NCI-H128 (cell line): Measurements from ENCODE around the gene ST13.
"Not testable (repeated sequence)": the region's sequence is repeated elsewhere in the genome, so short reads cannot be mapped to it uniquely, and the experiment has no call there.

Experiments
- DNase-seq: peaks from one replicate; lab custom pipeline; 2025; ENCODE audit not compliant: unreplicated experiment; lab: John Stamatoyannopoulos, UW

The ST13 gene

GRCh38 chr22:40844951-40845350, 11.5 kb downstream of the ST13 start:
- no peak for DNase-seq

- no peak for DNase-seq
Observed at GRCh38 chr22:40838486-40838885, 18.0 kb downstream of the ST13 start.

DNA sequence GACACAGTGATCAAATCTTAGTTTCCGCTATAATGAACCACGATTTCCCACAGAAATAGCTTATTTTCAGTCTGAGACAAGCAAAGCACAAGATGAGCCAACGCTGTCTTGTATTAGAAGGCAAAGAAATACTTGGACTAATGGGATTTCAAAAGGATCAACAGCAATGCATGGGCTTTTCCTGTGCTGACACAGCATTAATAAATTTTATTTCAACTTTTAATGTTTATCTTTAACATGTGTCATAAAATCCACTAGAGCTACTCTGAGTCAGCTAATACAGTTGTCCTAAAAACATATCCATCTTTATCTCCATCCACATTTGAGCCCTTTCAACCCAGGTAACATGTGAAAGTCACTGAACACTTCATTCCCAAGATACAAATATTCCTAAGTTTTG, 21.8 kb downstream of the ST13 start:
- DNase-seq, result no peak

- no peak for DNase-seq
Observed at GRCh38 chr22:40829131-40829530, 27.3 kb downstream of the ST13 start.

- DNase-seq, result no peak
Observed at GRCh38 chr22:40826984-40827741, 29.3 kb downstream of the ST13 start.

GRCh38 chr22:40826292-40826691, 30.1 kb downstream of the ST13 start:
- DNase-seq, result not testable (repeated sequence)

DNA sequence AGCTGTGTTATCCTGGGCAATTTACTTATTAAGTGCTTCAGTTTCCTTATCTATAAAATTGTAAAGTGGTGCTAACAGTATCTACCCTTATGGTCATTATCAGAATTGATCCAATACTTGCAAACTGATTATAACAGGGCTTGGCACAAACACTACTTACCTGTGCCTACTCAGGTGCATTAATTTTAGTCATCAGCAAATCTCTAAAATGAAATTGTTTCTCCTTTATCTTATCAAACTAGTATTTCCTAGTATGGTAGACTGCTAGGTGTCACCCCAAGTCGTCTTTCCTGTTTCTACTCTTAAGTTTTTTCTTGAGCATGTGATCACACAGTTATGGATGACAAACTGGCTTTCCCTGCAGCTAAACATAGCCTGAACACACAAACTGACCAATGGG, 33.0 kb downstream of the ST13 start:
- DNase-seq, result no peak

- no peak for DNase-seq
Observed at GRCh38 chr22:40819599-40820140, 36.8 kb downstream of the ST13 start.

DNA sequence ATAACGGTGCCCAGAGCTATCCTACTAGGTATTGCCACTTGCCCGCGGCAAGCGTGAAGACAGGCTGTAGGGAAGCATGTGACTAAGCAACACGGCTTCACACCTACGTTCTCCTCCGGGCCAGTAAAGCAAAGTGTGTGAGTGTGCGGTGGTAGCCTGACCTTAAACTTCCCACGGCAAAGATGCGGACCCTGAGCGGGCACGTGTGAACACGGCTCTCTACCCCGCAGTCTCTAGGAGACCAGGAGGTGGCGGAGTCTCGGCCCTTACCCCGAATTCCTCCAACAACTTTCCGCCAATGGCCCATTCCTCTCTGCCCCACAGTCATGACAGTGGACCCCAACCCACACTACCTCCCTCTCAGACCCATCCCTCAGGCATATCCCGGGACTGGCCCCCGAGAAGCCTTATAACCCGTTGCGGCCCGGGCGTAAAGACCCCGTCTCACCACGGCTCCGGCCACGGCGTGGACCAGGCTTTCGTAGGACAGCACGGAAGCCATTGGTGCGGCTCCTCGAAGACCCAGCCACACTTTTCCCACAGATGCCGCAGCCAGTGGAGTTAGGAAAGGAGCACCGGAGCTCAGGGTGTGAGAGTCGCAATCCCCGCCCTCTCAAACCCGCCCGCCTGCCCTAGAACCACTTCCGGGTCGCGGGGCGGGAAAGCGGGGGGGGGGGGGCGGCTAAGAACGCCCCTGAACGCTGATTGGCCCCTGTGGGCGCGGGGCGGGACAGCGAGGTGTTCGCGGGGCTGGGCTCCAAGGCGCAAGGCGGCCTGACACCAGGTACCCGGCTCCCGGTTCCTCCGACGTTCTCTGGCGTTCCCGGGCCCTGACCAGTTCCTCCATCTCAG, 37.5 kb downstream of the ST13 start, which contains the start of gene SLC25A17:
Gene SLC25A17 (minus strand): TSS at position 600 of the 852 bp plus-strand sequence. CDS start 98 bp downstream, at position 502.
- peak; percentile 49 for DNase-seq

DNA sequence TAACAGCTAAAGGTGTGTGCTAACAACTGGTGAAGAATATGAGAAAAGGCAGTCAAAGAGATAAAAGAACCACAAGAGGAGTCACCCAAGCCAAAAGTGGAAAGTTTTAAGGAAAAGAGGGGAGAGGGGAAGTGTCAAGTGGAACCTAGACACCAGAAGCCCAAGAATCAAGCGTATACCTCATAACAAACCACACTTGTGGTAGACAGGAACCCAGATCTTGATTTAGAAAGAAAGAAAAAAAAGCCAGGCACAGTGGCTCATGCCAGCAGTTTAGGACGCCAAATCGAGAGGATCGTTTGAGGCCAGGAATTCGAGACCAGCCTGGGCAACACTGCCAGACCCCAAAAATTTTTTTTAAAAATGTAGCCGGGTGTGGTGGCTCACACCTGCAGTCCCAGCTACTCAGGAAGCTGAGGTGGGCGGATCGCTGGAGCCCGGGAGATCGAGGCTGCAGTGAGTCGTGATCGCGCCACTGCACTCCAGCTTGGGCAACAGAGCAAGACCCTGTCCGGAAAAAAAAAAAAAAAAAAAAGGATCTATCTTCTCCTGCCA, 38.2 kb downstream of the ST13 start:
- no peak for DNase-seq

GRCh38 chr22:40817737-40818136, 38.7 kb downstream of the ST13 start:
- no peak for DNase-seq

- DNase-seq, result no peak
Observed at GRCh38 chr22:40813912-40814315, 42.5 kb downstream of the ST13 start.

GRCh38 chr22:40808018-40808841, 48.2 kb downstream of the ST13 start:
- DNase-seq, result no peak

GRCh38 chr22:40806711-40807110, 49.7 kb downstream of the ST13 start:
- no peak for DNase-seq

DNA sequence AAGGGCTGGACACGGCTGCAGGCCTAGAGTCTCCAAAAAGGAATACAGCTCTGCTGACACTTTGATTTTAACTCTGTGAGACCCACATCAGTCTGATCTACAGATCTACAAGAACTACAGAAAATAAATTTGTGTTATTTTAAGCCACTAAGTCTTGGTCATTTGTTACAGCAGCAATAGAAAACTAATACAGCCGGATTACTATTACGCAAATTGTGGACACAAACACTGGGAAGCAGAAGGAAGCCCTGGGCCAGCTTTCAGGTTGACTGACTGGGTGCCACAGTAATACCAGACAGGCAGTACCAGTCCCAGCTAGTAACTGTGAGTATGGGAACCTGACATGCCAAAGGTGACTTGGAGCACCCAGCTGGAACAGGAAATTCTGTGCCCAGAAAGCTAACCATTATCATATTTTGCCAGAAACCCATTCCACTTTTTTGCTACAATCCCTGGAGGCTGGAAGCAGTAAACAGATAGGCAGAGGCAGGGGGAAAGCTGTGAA, 50.7 kb downstream of the ST13 start:
- DNase-seq, result no peak

DNA sequence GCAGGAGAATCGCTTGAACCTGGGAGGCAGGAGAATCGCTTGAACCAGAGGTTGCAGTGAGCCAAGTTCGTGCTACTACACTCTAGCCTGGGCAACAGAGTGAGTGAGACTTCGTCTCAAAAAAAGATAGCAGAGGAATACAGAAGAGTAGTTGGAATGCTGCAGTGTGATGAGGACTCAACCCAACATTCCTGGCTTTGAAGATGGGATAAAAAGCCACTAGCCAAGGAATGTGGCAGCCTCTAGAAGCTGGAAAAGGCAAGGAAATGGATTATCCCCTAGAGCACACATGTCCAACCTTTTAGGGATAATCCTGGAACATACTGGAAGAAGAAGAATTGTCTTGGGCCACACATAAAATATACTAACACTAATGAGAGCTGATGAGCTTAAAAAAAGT, 51.2 kb downstream of the ST13 start:
- DNase-seq, result no peak

- no peak for DNase-seq
Observed at GRCh38 chr22:40803321-40803720, 53.1 kb downstream of the ST13 start.

GRCh38 chr22:40799008-40799407, 57.4 kb downstream of the ST13 start:
- DNase-seq, result no peak

DNA sequence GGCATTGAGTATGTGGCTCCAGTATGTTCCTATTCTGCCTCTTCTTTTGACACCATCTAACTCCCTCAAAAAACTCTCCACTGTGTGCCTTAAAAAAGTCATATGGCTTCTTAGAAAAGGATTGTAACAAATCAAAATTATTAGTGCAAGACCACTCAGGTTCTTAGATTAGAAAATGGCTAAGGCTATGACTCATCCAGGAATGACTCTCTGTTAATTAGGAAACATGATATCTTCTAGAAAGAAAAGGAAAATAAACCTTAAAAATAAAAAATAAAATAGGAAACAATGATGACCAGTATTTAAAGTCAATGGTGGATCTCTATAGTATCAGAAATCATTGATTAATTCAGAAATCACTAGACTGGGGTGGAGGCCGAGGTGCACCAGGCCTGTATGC, 59.0 kb downstream of the ST13 start:
- DNase-seq, result no peak

DNA sequence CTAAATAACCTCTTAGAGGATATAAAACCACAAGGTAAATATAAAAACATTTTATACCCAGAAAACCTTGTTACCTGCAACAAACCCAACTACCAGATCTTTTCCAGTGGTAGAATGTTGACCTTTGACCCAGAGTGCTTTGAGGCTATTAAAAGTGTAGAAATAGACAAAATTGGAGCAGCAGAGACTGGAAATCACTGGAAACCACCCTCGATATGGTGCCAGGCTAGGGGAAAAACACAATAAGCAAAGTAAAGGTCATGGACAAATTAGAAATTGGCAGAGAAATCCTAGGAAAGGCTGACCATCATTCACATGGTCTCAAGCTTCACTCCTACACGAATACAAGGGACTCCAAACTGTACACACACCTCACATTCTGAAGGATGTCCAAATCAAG, 64.0 kb downstream of the ST13 start:
- no peak for DNase-seq

DNA sequence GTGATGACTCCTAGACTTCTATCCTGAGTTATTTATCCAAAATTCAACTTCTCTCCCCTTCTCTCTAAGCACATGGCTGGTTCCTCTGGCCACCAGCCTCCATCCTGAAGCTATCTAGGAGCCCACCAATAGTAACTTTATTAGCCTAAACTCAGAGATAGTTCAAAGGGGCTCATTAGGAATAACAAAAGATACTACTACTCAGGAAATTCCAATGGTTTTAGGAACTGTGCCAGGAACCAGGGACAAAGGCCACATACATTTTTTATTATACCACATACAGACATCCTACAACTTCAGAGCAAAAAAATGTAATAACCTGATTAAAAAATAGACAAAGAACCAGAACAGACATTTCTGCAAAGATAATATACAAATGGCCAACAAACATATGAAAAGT, 65.2 kb downstream of the ST13 start:
- DNase-seq, result no peak
